Sigmoid colon (tissue), 7 donors: Measurements from ENCODE around the gene NKPD1. TPM values are rescaled to one million over a fixed set of nuclear protein-coding genes. Genes with fewer than 3 reads are reported as not detected.

ENCODE experiments used
- DNase-seq: peaks from one replicate; pipeline ENCODE4 v3.0.0-alpha.2; 2019
- H3K27ac ChIP-seq, 4 donors: fragments of 200-600 bp; sonication (generic); one replicate each; pipeline ENCODE4 v1.5.1; 2016 to 2019; ENCODE audit warnings: mild to moderate bottlenecking in 1 of 4
- H3K27me3 ChIP-seq, 3 donors: fragments of 200-600 bp; sonication (generic); one replicate each; pipeline ENCODE4 v1.5.1; 2019; ENCODE audit warnings: mild to moderate bottlenecking in 1 of 3
- H3K36me3 ChIP-seq, 4 donors: fragments of 200-600 bp; sonication (generic); one replicate each; pipeline ENCODE4 v1.5.1; 2016 to 2019
- H3K4me1 ChIP-seq, 4 donors: fragments of 200-600 bp; sonication (generic); one replicate each; pipeline ENCODE4 v1.5.1; 2017 to 2019
- H3K4me3 ChIP-seq, 4 donors: fragments of 200-600 bp; sonication (generic); one replicate each; pipeline ENCODE4 v1.5.1; 2017 to 2019; ENCODE audit warnings: mild to moderate bottlenecking in 2 of 4, moderate library complexity in 1 of 4
- H3K9me3 ChIP-seq, 4 donors: fragments of 200-600 bp in 3 of 4; sonication (generic) in 3 of 4; one replicate each; pipeline versions ENCODE4 v1.5.1 to v1.6.1; 2013 to 2019
- CTCF ChIP-seq, 4 experiments: fragments of 450-650 bp in 3 of 4; fragments of 200-600 bp in 1 of 4; IDR thresholded peaks; one replicate each; pipeline ENCODE4 v1.5.1; 2016 to 2019; ENCODE audit warnings: antibody characterized with exemption in 4 of 4, mild to moderate bottlenecking in 3 of 4, moderate library complexity in 2 of 4
- EP300 ChIP-seq, 4 donors: sonication (generic); formaldehyde crosslinking; IDR thresholded peaks; one replicate each; pipeline ENCODE4 v1.6.1; 2017; ENCODE audit warnings: antibody characterized with exemption in 4 of 4
- POLR2A ChIP-seq, 2 donors: fragments of 450-650 bp; IDR thresholded peaks; one replicate each; pipeline ENCODE4 v1.6.1; 2016; ENCODE audit warnings: antibody characterized with exemption in 2 of 2, mild to moderate bottlenecking in 2 of 2, moderate library complexity in 2 of 2
- POLR2AphosphoS5 ChIP-seq, 4 donors: sonication (generic); formaldehyde crosslinking; IDR thresholded peaks; one replicate each; pipeline ENCODE4 v1.6.1; 2017; ENCODE audit warnings: antibody characterized with exemption in 4 of 4
- WGBS, 2 donors: extraction: QIAGEN DNeasy Blood & Tissue Kit; methylation state at CpG; one replicate each; pipeline ENCODE4 v1.1.7; 2013; 5-methylcytosine and 5-hydroxymethylcytosine counted together
- intact Hi-C: fragments of 100-400 bp; cut with DNase I; formaldehyde crosslinking; loops from one replicate; pipeline ENCODE4 v1.15.1; 2023
- polyA plus RNA-seq, 3 donors: library from polyadenylated mRNA; stranded (reverse); fragments of 200-250 nt; gene quantifications; one replicate each; pipeline ENCODE4 v1.2.3, GENCODE V29; 2013
- total RNA-seq, 4 donors: library from RNA; depleted of rRNA; stranded (reverse); fragments of >200 nt; gene quantifications; one replicate each; pipeline ENCODE4 v1.1.0, GENCODE V29; 2016
- donor health status: healthy with polysubstance abuse.
- donor health status: Bipolar disorder and iron deficiency.
- donor health status: healthy.

NKPD1 gene
- total and polyA plus RNA-seq, 7 donors: 0.12 to 0.83 TPM; not detected in 5

- WGBS, 2 donors: 84 to 91% methylated on average over 10 of the region's 10 CpGs
- Histone ChIP-seq H3K27ac (no peak overlapping the region), H3K4me1 (peaks cover 0 to 28% (median 23%) of the 10 kb centered on the region in 4 donors), H3K4me3 (no peak overlapping the region), H3K9me3 (no peaks in the 10 kb centered on the region), H3K27me3 (no peaks in the 10 kb centered on the region), H3K36me3 (no peaks in the 10 kb centered on the region)
- no peak for TF ChIP-seq POLR2A (IDR thresholded peaks at IDR 0.05)
- no peak for TF ChIP-seq CTCF (IDR thresholded peaks at IDR 0.05)
- TF ChIP-seq POLR2AphosphoS5 (IDR thresholded peaks at IDR 0.05): no peak
- TF ChIP-seq EP300 (IDR thresholded peaks at IDR 0.05): no peak
- intact Hi-C loops: loop anchor here (5.0 kb wide), 2 partner anchors 83 to 158 kb away; partner anchors contain the start of gene PPP1R37
- no peak for DNase-seq
Measured at GRCh38 chr19:45175515-45176345, 14.9 kb upstream of the NKPD1 start.

GRCh38 chr19:45173816-45174215, 13.0 kb upstream of the NKPD1 start:
- no peaks in the 10 kb centered on the region for H3K27me3 ChIP-seq
- H3K9me3 ChIP-seq: no peaks in the 10 kb centered on the region
- H3K27ac ChIP-seq: no peak overlapping the region
- H3K36me3 ChIP-seq: no peaks in the 10 kb centered on the region
- DNase-seq: no peak
- no peak overlapping the region for H3K4me3 ChIP-seq
- TF ChIP-seq POLR2AphosphoS5 (IDR thresholded peaks at IDR 0.05) (no peak), EP300 (IDR thresholded peaks at IDR 0.05) (no peak), CTCF (IDR thresholded peaks at IDR 0.05) (no peak), POLR2A (IDR thresholded peaks at IDR 0.05) (no peak)
- peaks cover 0 to 12% (median 9%) of the 10 kb centered on the region in 4 donors for H3K4me1 ChIP-seq
- intact Hi-C loops: no loop called here
- 75 to 91% methylated on average over 12 of the region's 12 CpGs for WGBS, 2 donors

- 72 to 87% methylated on average over 17 of the region's 18 CpGs for WGBS, 2 donors
- H3K9me3 ChIP-seq: no peaks in the 10 kb centered on the region
- no peaks in the 10 kb centered on the region for H3K27me3 ChIP-seq
- H3K4me1 ChIP-seq: peaks cover 0 to 10% (median 8%) of the 10 kb centered on the region in 4 donors
- H3K4me3 ChIP-seq: no peak overlapping the region
- H3K36me3 ChIP-seq: no peaks in the 10 kb centered on the region
- H3K27ac ChIP-seq: no peak overlapping the region
- TF ChIP-seq EP300 (IDR thresholded peaks at IDR 0.05) (no peak), POLR2AphosphoS5 (IDR thresholded peaks at IDR 0.05) (no peak), CTCF (IDR thresholded peaks at IDR 0.05) (no peak), POLR2A (IDR thresholded peaks at IDR 0.05) (no peak)
- no peak for DNase-seq
- intact Hi-C loops: no loop called here
Measured at GRCh38 chr19:45172611-45173208, 11.9 kb upstream of the NKPD1 start.

GRCh38 chr19:45172173-45172572, 11.4 kb upstream of the NKPD1 start:
- TF ChIP-seq CTCF (IDR thresholded peaks at IDR 0.05) (no peak), POLR2A (IDR thresholded peaks at IDR 0.05) (no peak), POLR2AphosphoS5 (IDR thresholded peaks at IDR 0.05) (no peak), EP300 (IDR thresholded peaks at IDR 0.05) (no peak)
- Histone ChIP-seq H3K4me3 (no peak overlapping the region), H3K27ac (no peak overlapping the region), H3K4me1 (peaks cover 0 to 5% (median 3%) of the 10 kb centered on the region in 4 donors), H3K36me3 (no peaks in the 10 kb centered on the region), H3K9me3 (no peaks in the 10 kb centered on the region), H3K27me3 (no peaks in the 10 kb centered on the region)
- DNase-seq: no peak
- 34 to 48% methylated on average over 4 of the region's 4 CpGs for WGBS, 2 donors
- intact Hi-C loops: no loop called here
